Activated T-cell treated with anti-CD3 and anti-CD28 coated beads, Interleukin-2, amount 50 U/mL, for 72 hours (primary cell): ENCODE measurements around the gene EXOC3L4. TPM values are rescaled to one million over a fixed set of nuclear protein-coding genes. Genes with fewer than 3 reads are reported as not detected.

Source experiments
- ATAC-seq, 2 donors: fragments of 150-1000 bp; cut with Tn5 transposase; replicated peaks in 1 of 2; 2 replicates each; pipeline ENCODE4 v1.10.0; 2021; ENCODE audit warnings: moderate library complexity in 2 of 2, mild to moderate bottlenecking in 1 of 2
- DNase-seq, 2 donors: peaks; one replicate each; pipeline ENCODE4 v3.0.0; 2021 to 2022; ENCODE audit warnings: mixed read lengths in 1 of 2
- H3K27ac Mint-ChIP-seq: one replicate; pipeline ENCODE4 v1.8.0; 2022; ENCODE audit warnings: mild to moderate bottlenecking, moderate library complexity, mixed read lengths
- H3K27me3 Mint-ChIP-seq: one replicate; pipeline ENCODE4 v1.8.0; 2022; ENCODE audit warnings: low read depth, mixed read lengths
- H3K36me3 Mint-ChIP-seq, 2 donors: one replicate each; pipeline ENCODE4 v1.8.0; 2022; ENCODE audit warnings: mixed read lengths in 2 of 2, mild to moderate bottlenecking in 1 of 2; ENCODE audit not compliant: insufficient read depth in 2 of 2
- H3K4me1 Mint-ChIP-seq: one replicate; pipeline ENCODE4 v1.8.0; 2022; ENCODE audit warnings: low read depth, mixed read lengths
- H3K4me3 Mint-ChIP-seq, 2 donors: one replicate each; pipeline ENCODE4 v1.8.0; 2022; ENCODE audit warnings: mild to moderate bottlenecking in 2 of 2, mixed read lengths in 2 of 2, moderate library complexity in 2 of 2
- H3K9me3 Mint-ChIP-seq, 2 donors: one replicate each; pipeline ENCODE4 v1.8.0; 2022; ENCODE audit warnings: mixed read lengths in 2 of 2
- total RNA-seq, 2 donors: library from RNA; stranded (reverse); gene quantifications; one replicate each; pipeline ENCODE4 v1.2.3, GENCODE V29; 2022

The EXOC3L4 gene
- total RNA-seq, 2 donors from 2014 or later = not detected

DNA sequence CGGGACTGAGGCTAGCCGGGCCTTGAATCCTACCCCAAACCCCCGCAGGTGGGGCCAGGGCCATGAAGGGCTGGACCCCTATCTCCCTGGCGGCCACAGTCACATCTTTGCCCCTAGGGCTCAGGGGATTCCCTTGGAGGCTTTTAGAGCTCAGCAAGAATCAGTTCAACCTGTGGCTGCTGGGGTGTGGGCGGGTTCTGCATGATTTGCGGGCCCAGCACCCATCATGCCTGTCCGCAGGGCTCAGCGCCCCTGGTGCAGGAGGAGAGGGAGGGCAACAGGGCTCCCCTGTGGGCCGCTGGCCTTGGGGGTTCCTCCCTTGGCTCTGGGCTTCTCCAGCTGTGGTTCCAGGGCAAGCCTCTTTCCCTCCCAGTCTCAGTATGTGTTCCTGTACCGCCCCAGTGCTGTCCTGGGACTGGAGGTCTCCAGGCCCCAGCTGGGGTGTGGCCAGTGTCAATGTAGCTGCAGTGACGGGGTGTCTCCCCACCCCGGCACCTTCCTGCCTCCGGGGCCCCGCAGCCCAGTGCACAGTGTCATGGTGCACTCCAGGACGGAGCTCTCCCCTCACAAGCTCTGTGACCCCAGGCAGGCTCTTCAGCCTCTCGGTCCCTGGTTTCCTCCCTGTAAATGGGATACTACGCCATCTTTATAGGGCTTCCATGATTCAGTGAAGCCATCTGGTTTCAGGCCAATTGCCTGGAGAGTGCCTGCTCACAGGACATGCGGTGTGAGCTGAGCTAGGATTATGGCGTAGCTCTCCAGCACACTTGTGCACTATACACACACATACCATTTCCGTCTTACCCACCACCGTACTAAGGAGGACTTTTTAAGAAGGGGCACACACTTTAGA lies 20.4 kb upstream of the EXOC3L4 start:
- no peak overlapping the region for H3K27ac Mint-ChIP-seq

DNA sequence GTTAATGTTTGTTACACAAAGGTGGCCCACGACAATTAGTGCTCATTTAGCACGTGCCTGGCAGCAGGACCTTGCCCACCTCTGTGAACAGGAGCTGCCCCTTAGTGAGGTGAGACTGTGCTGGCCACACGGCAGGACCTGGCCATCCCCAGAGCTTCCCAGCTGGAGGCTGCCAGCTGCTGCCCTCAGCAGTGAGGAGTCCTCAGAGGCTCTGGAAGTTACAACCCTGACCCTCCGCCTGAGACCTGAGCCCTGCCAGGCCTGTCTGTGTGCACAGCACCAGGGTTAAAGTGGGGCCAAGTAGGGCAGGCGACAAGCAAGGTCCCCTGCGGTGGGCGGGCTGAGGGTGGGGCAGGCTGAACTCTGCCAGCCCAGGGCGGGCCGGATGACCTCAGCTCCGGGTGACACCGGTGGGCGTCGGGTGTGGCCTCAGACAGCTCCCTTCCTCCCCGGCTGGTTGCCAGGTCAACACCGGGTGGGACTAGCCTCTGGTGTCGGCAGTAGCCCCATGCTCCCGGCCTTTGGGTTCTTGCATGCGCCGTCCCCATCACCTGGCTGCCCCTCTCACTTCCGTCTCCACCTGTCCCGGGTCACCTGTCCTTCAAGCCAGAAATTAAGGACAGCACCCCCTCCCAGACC lies 19.7 kb upstream of the EXOC3L4 start:
- H3K36me3 Mint-ChIP-seq = no peaks in the 10 kb centered on the region
- peaks cover 5% of the 10 kb centered on the region for H3K27me3 Mint-ChIP-seq
- no peaks in the 10 kb centered on the region for H3K9me3 Mint-ChIP-seq
- DNase-seq (peak in 1 of 2 donors; percentile 34), ATAC-seq (peak in 1 of 2 donors; percentile 11)
- no peaks in the 10 kb centered on the region for H3K4me1 Mint-ChIP-seq
- H3K27ac Mint-ChIP-seq = no peak overlapping the region
- H3K4me3 Mint-ChIP-seq = peak overlapping the region; percentile 50 to 62

More for the DNA sequence above, 20.4 kb upstream of the EXOC3L4 start:
- DNase-seq (no peak), ATAC-seq (no peak)
- H3K4me1 Mint-ChIP-seq = no peaks in the 10 kb centered on the region
- no peak overlapping the region for H3K4me3 Mint-ChIP-seq
- H3K9me3 Mint-ChIP-seq = no peaks in the 10 kb centered on the region
- H3K36me3 Mint-ChIP-seq = no peaks in the 10 kb centered on the region
- peaks cover 5% of the 10 kb centered on the region for H3K27me3 Mint-ChIP-seq

DNA sequence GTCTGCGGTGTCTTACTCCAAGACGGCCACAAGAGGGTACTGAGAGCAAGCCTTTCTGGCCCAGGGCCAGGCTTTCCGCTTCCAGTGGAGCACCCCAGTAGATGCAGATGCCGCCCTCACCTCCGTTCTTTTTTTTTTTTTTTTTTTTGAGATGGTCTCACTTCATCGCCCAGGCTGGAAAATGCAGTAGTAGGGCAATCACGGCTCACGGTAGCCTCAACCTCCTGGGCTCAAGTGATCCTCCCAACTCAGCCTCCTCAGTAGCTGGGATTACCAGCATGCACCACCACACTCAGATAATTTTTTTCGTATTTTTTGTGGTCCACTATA lies 16.1 kb upstream of the EXOC3L4 start:
- ATAC-seq (peak; percentile 71 to 73), DNase-seq (peak; percentile 78)
- H3K27me3 Mint-ChIP-seq = peaks cover 5% of the 10 kb centered on the region
- no peak overlapping the region for H3K4me3 Mint-ChIP-seq
- H3K36me3 Mint-ChIP-seq = no peaks in the 10 kb centered on the region
- H3K27ac Mint-ChIP-seq = no peak overlapping the region
- no peaks in the 10 kb centered on the region for H3K9me3 Mint-ChIP-seq
- no peaks in the 10 kb centered on the region for H3K4me1 Mint-ChIP-seq

DNA sequence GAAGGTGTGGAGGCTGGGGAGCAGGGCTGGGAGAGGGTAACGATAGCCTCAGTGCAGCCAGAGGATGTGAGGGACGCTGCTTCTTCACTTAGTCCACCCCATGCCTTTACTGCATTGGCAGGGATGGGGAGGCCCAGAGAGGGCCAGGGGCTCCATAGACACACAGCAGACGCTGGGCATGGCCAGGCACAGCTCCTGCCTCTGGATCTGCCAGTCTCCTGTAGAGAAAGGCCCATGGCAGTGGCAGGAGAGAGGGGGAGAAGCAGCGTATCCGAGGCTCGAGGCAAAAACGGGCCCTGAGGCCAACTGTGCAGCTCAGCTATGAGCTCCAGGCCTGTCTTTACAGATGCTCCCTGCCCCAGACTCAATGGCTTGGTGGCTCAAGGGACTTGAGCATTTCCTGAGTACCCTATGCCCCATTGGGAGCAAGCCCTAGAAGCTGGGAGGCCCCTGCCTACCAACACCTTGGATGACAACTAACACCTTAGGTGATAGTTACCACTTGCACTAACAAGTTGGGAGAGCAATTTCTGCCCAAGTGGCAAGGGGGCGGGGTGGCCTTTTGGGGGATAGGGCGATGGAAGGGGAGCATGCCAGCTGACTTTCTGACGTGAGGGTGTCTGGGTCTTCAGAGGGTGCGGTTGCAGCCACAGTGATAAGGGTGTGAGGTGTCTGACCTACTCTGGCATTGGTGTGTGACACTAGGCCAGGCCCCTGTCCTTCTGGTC lies 15.5 kb upstream of the EXOC3L4 start:
- Mint-ChIP-seq H3K36me3 (no peaks in the 10 kb centered on the region), H3K9me3 (no peaks in the 10 kb centered on the region), H3K4me1 (no peaks in the 10 kb centered on the region), H3K4me3 (no peak overlapping the region), H3K27ac (no peak overlapping the region), H3K27me3 (peaks cover 5% of the 10 kb centered on the region)
- ATAC-seq (no peak), DNase-seq (no peak)

DNA sequence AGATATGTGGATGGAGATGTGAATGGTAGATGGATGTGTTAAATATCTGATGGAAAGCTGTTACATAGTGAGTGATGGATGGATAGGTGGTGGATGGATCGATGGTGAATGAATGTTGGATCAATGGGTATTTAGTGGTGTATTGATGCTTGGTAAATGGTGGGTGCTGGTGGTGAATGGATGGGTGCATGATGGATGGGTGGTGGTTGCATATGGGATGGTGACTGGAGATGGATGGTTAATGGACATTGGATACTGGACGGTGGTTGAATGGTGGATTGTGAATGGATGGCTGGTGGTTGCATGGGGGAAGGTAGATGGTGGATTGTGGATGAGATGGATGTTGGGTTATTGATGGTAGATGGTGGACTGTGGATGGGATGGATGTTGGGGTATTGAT lies 12.6 kb upstream of the EXOC3L4 start:
- no peak for ATAC-seq
- H3K27ac Mint-ChIP-seq = no peak overlapping the region
- no peaks in the 10 kb centered on the region for H3K9me3 Mint-ChIP-seq
- H3K4me1 Mint-ChIP-seq = no peaks in the 10 kb centered on the region
- H3K4me3 Mint-ChIP-seq = no peak overlapping the region
- DNase-seq = no peak
- H3K27me3 Mint-ChIP-seq = peaks cover 15% of the 10 kb centered on the region
- peaks cover 0 to 1% of the 10 kb centered on the region in 2 donors for H3K36me3 Mint-ChIP-seq

DNA sequence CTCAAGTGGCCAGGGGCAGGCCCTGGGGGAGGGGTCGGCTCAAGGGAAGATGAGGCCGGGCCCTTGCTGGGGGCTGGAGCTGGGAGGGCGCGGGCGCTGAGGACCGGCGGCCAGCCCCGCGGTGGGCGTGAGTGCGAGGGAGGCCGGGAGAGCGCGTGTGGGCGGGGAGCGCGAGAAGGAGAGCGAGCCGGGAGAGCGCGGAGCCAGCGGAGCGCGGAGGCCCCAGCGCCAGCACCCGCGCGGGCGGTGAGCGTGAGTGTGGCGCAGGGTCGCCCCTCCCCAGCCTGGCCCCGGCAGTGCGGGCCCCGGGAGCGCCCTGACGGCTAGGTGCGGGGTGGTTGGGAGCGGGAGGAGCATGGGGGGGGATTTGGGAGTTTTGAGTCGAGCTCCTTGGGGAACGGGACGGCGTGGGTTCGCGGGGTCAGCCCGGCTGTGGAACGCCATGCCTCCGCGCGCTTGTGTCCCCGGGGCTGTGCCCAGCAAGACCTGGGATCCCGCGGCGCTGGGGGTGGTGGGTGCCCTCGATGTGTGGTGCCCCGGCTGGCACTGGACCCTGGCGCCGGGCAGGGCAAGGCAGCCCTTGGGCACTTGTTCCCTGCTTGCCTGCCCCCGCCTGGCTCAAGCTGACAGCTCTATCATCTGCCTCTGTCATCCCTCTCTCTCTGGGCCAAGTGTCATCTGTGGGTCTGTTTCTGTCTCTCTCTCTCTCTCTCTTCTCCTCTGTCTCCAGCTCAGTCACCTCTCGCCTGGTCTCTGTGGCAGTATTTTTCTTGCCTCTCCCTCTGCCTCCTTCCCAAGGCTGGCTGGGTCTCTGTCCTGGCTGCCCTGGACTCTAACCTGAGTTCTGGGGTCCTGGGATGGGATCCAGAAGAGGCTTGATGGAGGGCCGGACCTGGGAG lies 10.3 kb upstream of the EXOC3L4 start, which contains the start of gene LBHD2:
TSS of gene LBHD2 (plus strand) at position 190 of the 899 bp plus-strand sequence. CDS start 1,803 bp downstream, outside the sequence.
- ATAC-seq (no peak), DNase-seq (no peak)
- Mint-ChIP-seq H3K36me3 (peaks cover 0 to 1% of the 10 kb centered on the region in 2 donors), H3K27ac (no peak within 1 kb of the TSS), H3K27me3 (peaks cover 17% of the 10 kb centered on the region), H3K4me3 (no peak within 1 kb of the TSS), H3K4me1 (no peaks in the 10 kb centered on the region), H3K9me3 (no peaks in the 10 kb centered on the region)

DNA sequence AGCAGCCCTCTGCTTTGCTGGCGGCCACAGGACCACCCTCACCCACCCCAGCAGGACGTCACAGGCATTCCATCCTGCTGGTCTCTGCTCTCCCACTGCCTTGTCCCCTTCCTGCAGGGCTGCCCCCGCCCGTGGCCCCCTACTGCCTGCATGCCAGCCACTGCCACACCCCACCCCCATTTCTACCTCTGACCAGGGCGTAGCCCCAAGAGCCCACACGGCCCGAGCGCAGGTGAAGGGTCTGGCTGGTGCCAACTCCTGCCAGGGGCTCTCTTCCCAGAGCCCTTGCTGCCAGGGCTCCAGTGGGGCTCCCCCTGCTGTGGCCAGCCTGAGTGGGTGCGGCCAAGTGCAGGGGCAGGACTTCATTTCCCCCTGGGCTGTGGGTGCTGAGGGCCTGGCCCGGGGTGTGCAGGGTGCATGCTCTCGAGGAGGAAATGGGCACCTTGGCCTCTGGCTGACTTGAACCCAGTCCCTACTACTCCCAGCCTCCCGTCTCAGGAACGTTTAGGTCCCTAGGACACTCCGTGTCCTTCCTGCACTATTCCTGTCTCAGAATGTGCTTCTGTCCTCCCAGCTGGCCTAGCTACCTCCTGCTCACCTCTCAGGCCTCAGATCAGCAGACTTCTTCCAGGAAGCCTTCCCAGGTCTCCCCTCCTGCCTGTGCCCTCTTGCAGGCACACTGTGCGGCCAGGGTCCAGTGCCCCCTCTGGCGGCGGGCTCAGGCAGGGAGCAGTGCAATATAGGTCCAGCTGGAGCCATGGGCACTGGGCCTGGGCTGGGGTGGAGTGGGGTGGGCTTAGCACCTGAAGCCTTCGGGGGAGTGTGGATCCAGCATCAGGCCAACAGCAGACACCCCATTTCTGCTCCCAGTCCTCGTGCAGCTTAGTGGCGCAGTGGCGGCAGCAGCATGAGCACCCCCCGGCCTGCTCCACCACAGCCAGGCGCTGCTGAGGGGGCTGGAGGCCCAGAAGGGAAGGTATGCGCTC lies 9.1 kb upstream of the EXOC3L4 start:
- ATAC-seq (no peak), DNase-seq (no peak)
- Mint-ChIP-seq H3K27ac (no peak overlapping the region), H3K9me3 (no peaks in the 10 kb centered on the region), H3K27me3 (peaks cover 17% of the 10 kb centered on the region), H3K36me3 (peaks cover 0 to 1% of the 10 kb centered on the region in 2 donors), H3K4me1 (no peaks in the 10 kb centered on the region), H3K4me3 (no peak overlapping the region)

DNA sequence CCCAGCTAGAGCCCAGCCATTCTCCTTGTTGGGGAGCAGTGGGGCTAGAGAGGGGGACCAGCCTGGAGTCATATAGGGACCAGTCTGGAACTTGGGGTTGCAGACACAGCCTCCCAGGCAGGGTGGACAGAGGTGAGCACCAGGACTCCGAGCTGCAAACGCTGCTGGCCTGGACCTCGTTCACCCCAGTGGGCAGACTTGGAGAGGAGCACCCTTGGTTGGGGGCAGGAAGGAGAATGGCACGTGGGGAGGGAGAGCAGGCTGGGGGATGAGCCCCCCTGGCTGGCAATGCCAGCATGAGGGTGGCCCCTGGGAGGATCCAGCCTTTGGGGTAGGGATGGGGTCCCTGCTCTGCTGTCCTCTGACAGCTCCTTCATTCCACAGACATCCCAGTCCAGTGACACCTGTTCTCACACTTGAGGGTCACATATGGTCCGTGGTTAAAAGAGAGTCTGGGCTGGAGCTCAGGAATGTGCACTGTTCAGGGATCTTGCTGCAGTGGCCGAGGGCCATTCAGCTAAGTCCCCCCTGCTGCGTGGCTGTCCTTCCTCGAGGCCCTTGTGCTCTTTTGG lies 7.7 kb upstream of the EXOC3L4 start:
- ATAC-seq = no peak

DNA sequence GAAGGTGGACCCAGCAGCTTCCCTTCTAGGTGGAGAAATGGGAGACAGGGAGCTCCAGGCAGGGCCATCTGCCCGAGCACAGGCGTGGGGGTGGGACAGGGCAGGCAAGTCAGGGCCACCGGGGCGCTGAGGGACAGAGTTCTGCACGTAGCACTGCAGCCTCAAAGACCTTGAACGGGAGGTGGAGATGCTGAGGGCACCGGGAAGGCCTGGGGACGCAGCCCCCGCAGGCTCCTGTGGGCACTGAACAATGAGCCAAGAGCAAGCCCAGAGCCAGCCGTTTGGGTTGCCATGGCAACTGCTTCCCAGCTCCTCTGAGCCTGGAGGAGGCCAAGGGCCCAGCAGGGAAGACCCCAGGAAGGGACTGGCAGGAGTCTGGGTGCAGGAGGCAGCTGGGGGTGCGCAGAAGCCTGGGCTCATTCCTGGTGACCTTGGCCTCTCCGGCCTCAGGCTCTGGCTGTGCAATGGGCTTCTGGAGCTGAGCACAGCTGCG lies 7.1 kb upstream of the EXOC3L4 start:
- ATAC-seq (no peak), DNase-seq (no peak)
- Mint-ChIP-seq H3K4me1 (peaks cover 5% of the 10 kb centered on the region), H3K9me3 (no peaks in the 10 kb centered on the region), H3K27me3 (peaks cover 17% of the 10 kb centered on the region), H3K27ac (no peak overlapping the region), H3K4me3 (no peak overlapping the region), H3K36me3 (peaks cover 0 to 1% of the 10 kb centered on the region in 2 donors)

More for the DNA sequence above, 7.7 kb upstream of the EXOC3L4 start:
- Mint-ChIP-seq H3K27ac (no peak overlapping the region), H3K27me3 (peaks cover 17% of the 10 kb centered on the region), H3K4me3 (no peak overlapping the region), H3K4me1 (peaks cover 5% of the 10 kb centered on the region), H3K9me3 (no peaks in the 10 kb centered on the region), H3K36me3 (peaks cover 0 to 1% of the 10 kb centered on the region in 2 donors)
- DNase-seq = no peak

DNA sequence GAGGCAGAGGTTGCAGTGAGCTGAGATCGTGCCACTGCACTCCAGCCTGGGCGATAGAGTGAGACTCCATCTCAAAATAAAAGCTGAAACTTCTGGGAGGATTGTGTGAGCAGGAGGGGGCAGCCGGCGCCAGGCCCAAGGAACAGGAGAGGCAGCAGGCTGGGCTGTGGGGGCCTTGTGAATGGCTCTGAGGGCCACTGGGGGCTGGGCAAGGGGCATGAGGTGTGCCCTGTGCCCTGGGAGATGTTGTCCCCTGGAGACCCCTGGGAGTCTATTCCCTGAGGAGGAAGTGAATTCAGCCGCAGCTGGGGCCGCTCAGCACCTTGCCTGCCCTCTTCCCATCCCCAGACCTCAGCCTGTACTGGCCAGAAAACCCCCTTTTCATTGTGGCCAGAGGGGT lies 5.6 kb upstream of the EXOC3L4 start:
- no peak overlapping the region for H3K27ac Mint-ChIP-seq
- H3K4me1 Mint-ChIP-seq = peaks cover 5% of the 10 kb centered on the region
- DNase-seq (no peak), ATAC-seq (no peak)
- no peak overlapping the region for H3K4me3 Mint-ChIP-seq
- no peaks in the 10 kb centered on the region for H3K9me3 Mint-ChIP-seq
- H3K36me3 Mint-ChIP-seq = peaks cover 0 to 1% of the 10 kb centered on the region in 2 donors
- H3K27me3 Mint-ChIP-seq = peaks cover 17% of the 10 kb centered on the region
